ENCODE measurements around the gene FOXJ1. TPM values are rescaled to one million over a fixed set of nuclear protein-coding genes. Genes with fewer than 3 reads are reported as not detected.

Gene FOXJ1
- polyA plus RNA-seq, 1 of the 3 experiments (the other 2 are of a cell fraction): not detected

DNA sequence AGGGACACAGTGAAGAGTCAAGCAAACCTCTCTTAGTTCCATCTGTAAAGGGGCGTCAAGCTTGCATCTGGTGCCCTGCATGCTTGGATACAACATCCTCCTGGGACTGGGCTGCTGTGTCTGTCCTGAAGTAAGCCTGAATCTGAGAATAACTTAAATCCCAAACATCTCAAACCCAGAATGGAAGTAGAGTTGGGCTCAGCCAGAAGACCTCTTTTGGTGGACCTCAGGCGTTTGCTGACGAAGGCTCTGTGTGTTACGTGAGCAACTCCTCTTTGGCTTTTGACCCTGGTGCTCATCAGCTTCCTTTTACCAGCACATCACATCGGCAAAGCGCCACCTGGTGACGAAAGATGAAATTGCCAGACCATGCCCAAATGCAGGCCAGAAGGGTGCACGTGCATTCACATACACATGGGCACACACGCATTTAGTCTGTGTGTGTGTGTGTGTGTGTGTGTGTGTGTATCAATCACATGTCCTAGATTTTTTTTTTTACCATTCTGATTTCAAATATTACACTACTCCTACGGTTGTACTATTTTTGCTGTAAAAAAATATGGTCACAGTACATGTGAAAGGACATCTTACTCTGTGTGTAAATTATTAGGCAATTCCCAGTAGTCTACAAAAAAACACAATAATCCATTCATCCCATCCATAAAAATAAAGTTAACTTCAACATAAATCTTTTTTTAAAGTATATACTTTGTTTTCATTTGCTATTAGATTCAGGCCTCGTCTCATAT, 41.1 kb upstream of the FOXJ1 start:
- H2AFZ ChIP-seq (ENCODE audit: low read depth): peak overlapping the region; percentile 84
- POLR2A ChIA-PET: interaction anchor here (1.0 to 1.5 kb wide), 2 partner anchors 13 to 168 kb away, joined by 4 read pairs; no protein-coding TSS in a partner anchor
- DNase-seq: peak; percentile 94
- no peaks in the 10 kb centered on the region for H3K9me3 ChIP-seq
- no peaks in the 10 kb centered on the region for H3K79me2 ChIP-seq (ENCODE audit: insufficient read depth)
- H3K4me3 ChIP-seq (ENCODE audit: low read depth in 2 of 2, low read length in 1 of 2): no peak overlapping the region; a peak in 1 of 4 replicates
- 20% methylated on average over 11 of the region's 11 CpGs for WGBS (ENCODE audit: low lambda C conversion rate)
- H3K9ac ChIP-seq: no peak overlapping the region
- no peaks in the 10 kb centered on the region for H3K9me2 ChIP-seq
- no peak overlapping the region for H3K27ac ChIP-seq (ENCODE audit: low read depth in 2 of 2, low read length in 1 of 2)
- H3K36me3 ChIP-seq (replicated peaks in 1 of 2; ENCODE audit: control insufficient read depth in 1 of 2, insufficient read depth in 2 of 2, low read length in 1 of 2): no peaks in the 10 kb centered on the region
- no peaks in the 10 kb centered on the region for H3K27me3 ChIP-seq (ENCODE audit: insufficient read depth)
- H3F3A ChIP-seq (replicated peaks; ENCODE audit: insufficient read depth): no peaks in the 10 kb centered on the region
- no peaks in the 10 kb centered on the region for H4K20me1 ChIP-seq (ENCODE audit: insufficient read depth)
- peaks cover 0 to 3% of the 10 kb centered on the region in 2 experiments; a peak in 1 of 4 replicates for H3K4me1 ChIP-seq (ENCODE audit: control insufficient read depth in 1 of 2, insufficient read depth in 2 of 2, low read depth in 1 of 2, low read length in 1 of 2)
- H3K4me2 ChIP-seq: no peak overlapping the region
- CTCF ChIA-PET: interaction anchor here (0.6 to 16.0 kb wide), 65 partner anchors 10 to 253 kb away, joined by 3 to 193 read pairs (median 5); partner anchors contain the start of genes CDK3, FOXJ1 and UBALD2
- no peak for TF ChIP-seq FOXM1 (IDR thresholded peaks at IDR 0.05; ENCODE audit: low read depth)
- TF ChIP-seq TEAD4 (IDR thresholded peaks at IDR 0.05; ENCODE audit: borderline replicate concordance, insufficient read depth): no peak
- TF ChIP-seq, protein P1, sequence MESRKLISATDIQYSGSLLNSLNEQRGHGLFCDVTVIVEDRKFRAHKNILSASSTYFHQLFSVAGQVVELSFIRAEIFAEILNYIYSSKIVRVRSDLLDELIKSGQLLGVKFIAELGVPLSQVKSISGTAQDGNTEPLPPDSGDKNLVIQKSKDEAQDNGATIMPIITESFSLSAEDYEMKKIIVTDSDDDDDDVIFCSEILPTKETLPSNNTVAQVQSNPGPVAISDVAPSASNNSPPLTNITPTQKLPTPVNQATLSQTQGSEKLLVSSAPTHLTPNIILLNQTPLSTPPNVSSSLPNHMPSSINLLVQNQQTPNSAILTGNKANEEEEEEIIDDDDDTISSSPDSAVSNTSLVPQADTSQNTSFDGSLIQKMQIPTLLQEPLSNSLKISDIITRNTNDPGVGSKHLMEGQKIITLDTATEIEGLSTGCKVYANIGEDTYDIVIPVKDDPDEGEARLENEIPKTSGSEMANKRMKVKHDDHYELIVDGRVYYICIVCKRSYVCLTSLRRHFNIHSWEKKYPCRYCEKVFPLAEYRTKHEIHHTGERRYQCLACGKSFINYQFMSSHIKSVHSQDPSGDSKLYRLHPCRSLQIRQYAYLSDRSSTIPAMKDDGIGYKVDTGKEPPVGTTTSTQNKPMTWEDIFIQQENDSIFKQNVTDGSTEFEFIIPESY (IDR thresholded peaks at IDR 0.05; ENCODE audit: borderline replicate concordance, low read depth): no peak
- peak; percentile 52; the same call in 1 of the 2 replicates for TF ChIP-seq RFX5 (IDR thresholded peaks at IDR 0.05; ENCODE audit: low read length)
- TF ChIP-seq USF1 (IDR thresholded peaks at IDR 0.05; ENCODE audit: borderline replicate concordance, low read depth): no peak
- peak; percentile 91 for TF ChIP-seq SMC3 (IDR thresholded peaks at IDR 0.05; ENCODE audit: low read depth, low read length)
- peak in 1 of 2 experiments; percentile 31; a peak in 1 of 4 replicates for TF ChIP-seq EP300 (IDR thresholded peaks at IDR 0.05; ENCODE audit: borderline replicate concordance in 1 of 2, low read depth in 1 of 2, low read length in 1 of 2)
- TF ChIP-seq RAD21 (IDR thresholded peaks at IDR 0.05; ENCODE audit: low read length): peak; percentile 76
- no peak for TF ChIP-seq NFIC (IDR thresholded peaks at IDR 0.05; ENCODE audit: borderline replicate concordance)
- no peak for TF ChIP-seq MEF2A (IDR thresholded peaks at IDR 0.05; ENCODE audit: borderline replicate concordance, low read depth)
- no peak for TF ChIP-seq GATA2 (CRISPR knock-in tag; IDR thresholded peaks at IDR 0.05)
- no peak for TF ChIP-seq RXRA (IDR thresholded peaks at IDR 0.05; ENCODE audit: borderline replicate concordance, low read depth)
- no peak for TF ChIP-seq POLR2AphosphoS5 (IDR thresholded peaks at IDR 0.05; ENCODE audit: low read depth, low read length)
- no peak for TF ChIP-seq EZH2phosphoT487 (IDR thresholded peaks at IDR 0.05; ENCODE audit: borderline replicate concordance, low read depth)
- TF ChIP-seq CHD2 (IDR thresholded peaks at IDR 0.05; ENCODE audit: low read length, partially characterized antibody): peak; percentile 60
- TF ChIP-seq, protein P2, sequence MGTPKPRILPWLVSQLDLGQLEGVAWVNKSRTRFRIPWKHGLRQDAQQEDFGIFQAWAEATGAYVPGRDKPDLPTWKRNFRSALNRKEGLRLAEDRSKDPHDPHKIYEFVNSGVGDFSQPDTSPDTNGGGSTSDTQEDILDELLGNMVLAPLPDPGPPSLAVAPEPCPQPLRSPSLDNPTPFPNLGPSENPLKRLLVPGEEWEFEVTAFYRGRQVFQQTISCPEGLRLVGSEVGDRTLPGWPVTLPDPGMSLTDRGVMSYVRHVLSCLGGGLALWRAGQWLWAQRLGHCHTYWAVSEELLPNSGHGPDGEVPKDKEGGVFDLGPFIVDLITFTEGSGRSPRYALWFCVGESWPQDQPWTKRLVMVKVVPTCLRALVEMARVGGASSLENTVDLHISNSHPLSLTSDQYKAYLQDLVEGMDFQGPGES (IDR thresholded peaks at IDR 0.05; ENCODE audit: low read depth, low read length): no peak
- TF ChIP-seq TAF1 (IDR thresholded peaks at IDR 0.05; ENCODE audit: borderline replicate concordance, low read depth, low read length): no peak
- no peak for TF ChIP-seq TCF12 (IDR thresholded peaks at IDR 0.05)
- peak; percentile 18; the same call in 1 of the 2 replicates for TF ChIP-seq NRF1 (IDR thresholded peaks at IDR 0.05; ENCODE audit: low read depth, low read length)
- no peak for TF ChIP-seq GABPA (IDR thresholded peaks at IDR 0.05; ENCODE audit: low read depth)
- peak; percentile 88 for TF ChIP-seq MAX (IDR thresholded peaks at IDR 0.05; ENCODE audit: low read depth)
- TF ChIP-seq RCOR1 (IDR thresholded peaks at IDR 0.05; ENCODE audit: low read length): no peak
- TF ChIP-seq USF2 (IDR thresholded peaks at IDR 0.05; ENCODE audit: borderline replicate concordance, low read depth, low read length): no peak
- TF ChIP-seq JUND (IDR thresholded peaks at IDR 0.05): no peak
- no peak for TF ChIP-seq YY1 (IDR thresholded peaks at IDR 0.05; ENCODE audit: low read depth)
